Naive thymus-derived CD4-positive, alpha-beta T cell (primary cell): ENCODE data around the gene KCNQ2. TPM values are rescaled to one million over a fixed set of nuclear protein-coding genes. Genes with fewer than 3 reads are reported as not detected.

Experiments
- ATAC-seq: fragments of 150-1000 bp; cut with Tn5 transposase; 2 replicates; pipeline ENCODE4 v1.10.0; 2021; ENCODE audit warnings: mild to moderate bottlenecking, moderate library complexity
- CTCF ChIA-PET: fragments of 350-600 bp; sonication (Branson Sonifier 250); formaldehyde crosslinking; loops from one replicate; lab custom pipeline; 2021; ENCODE audit warnings: antibody characterized with exemption; lab: Charles Lee
- POLR2A ChIA-PET: fragments of 350-600 bp; sonication (Branson Sonifier 250); formaldehyde crosslinking; loops from one replicate; lab custom pipeline; 2021; ENCODE audit warnings: antibody characterized with exemption, inconsistent platforms; lab: Charles Lee
- DNase-seq, 9 donors: peaks; one replicate each; pipeline versions ENCODE4 v3.0.0 to v3.0.0-alpha.2; 2020 to 2022; ENCODE audit warnings: mixed read lengths in 1 of 9
- H3K27ac ChIP-seq: one replicate; pipeline ENCODE4 v1.7.0; 2013; ENCODE audit warnings: mild to moderate bottlenecking, low read depth, low read length, moderate library complexity
- H3K27me3 ChIP-seq, 2 donors: one replicate each; pipeline ENCODE4 v1.7.0; 2013; ENCODE audit warnings: low read length in 2 of 2, mild to moderate bottlenecking in 2 of 2, moderate library complexity in 2 of 2; ENCODE audit not compliant: control insufficient read depth in 2 of 2, insufficient read depth in 2 of 2
- H3K36me3 ChIP-seq, 3 experiments: 1 replicate in 2 of 3; 2 replicates in 1 of 3; pipeline ENCODE4 v1.7.0; 2013; ENCODE audit warnings: low read length in 3 of 3, mild to moderate bottlenecking in 3 of 3, moderate library complexity in 1 of 3; ENCODE audit not compliant: insufficient read depth in 3 of 3, control insufficient read depth in 2 of 3
- H3K4me1 ChIP-seq, 2 donors: one replicate each; pipeline ENCODE4 v1.7.0; 2013; ENCODE audit warnings: low read length in 2 of 2, mild to moderate bottlenecking in 2 of 2, moderate library complexity in 1 of 2; ENCODE audit not compliant: control insufficient read depth in 2 of 2, insufficient read depth in 2 of 2
- H3K4me3 ChIP-seq: 2 replicates; pipeline ENCODE4 v1.7.0; 2013; ENCODE audit warnings: mild to moderate bottlenecking, low read length
- H3K9me3 ChIP-seq, 3 experiments: 1 replicate in 2 of 3; 2 replicates in 1 of 3; pipeline ENCODE4 v1.7.0; 2013; ENCODE audit warnings: low read length in 3 of 3; ENCODE audit not compliant: control insufficient read depth in 2 of 3
- H3K27ac Mint-ChIP-seq, 9 donors: one replicate each; pipeline ENCODE4 v1.8.0; 2020 to 2022; ENCODE audit warnings: mixed read lengths in 9 of 9, mild to moderate bottlenecking in 8 of 9, moderate library complexity in 5 of 9, inconsistent platforms in 2 of 9
- H3K27me3 Mint-ChIP-seq, 5 donors: one replicate each; pipeline ENCODE4 v1.8.0; 2021 to 2022; ENCODE audit warnings: mixed read lengths in 5 of 5, mild to moderate bottlenecking in 1 of 5
- H3K36me3 Mint-ChIP-seq, 5 donors: one replicate each; pipeline ENCODE4 v1.8.0; 2020 to 2022; ENCODE audit warnings: mixed read lengths in 5 of 5, mild to moderate bottlenecking in 3 of 5, inconsistent platforms in 1 of 5
- H3K4me1 Mint-ChIP-seq, 7 donors: one replicate each; pipeline ENCODE4 v1.8.0; 2020 to 2022; ENCODE audit warnings: mixed read lengths in 7 of 7, mild to moderate bottlenecking in 3 of 7, inconsistent platforms in 1 of 7
- H3K4me3 Mint-ChIP-seq, 10 donors: one replicate each; pipeline ENCODE4 v1.8.0; 2020 to 2022; ENCODE audit warnings: mild to moderate bottlenecking in 10 of 10, mixed read lengths in 10 of 10, moderate library complexity in 6 of 10, inconsistent platforms in 2 of 10
- H3K9me3 Mint-ChIP-seq, 11 donors: one replicate each; pipeline ENCODE4 v1.8.0; 2020 to 2022; ENCODE audit warnings: mixed read lengths in 11 of 11, mild to moderate bottlenecking in 4 of 11, inconsistent platforms in 1 of 11, moderate library complexity in 1 of 11
- intact Hi-C, 2 donors: fragments of 100-400 bp; cut with micrococcal nuclease; formaldehyde crosslinking; loops; one replicate each; pipeline ENCODE4 v1.15.1; 2023
- polyA plus RNA-seq, 2 donors: library from polyadenylated mRNA; unstranded; fragments of 300-500 nt; fragmentation: Illumina TruSeq; gene quantifications; one replicate each; pipeline ENCODE4 v1.2.3, GENCODE V29; 2021
- total RNA-seq, 6 experiments: library from RNA in 5 of 6; stranded (reverse) in 5 of 6; gene quantifications; 1 replicate in 5 of 6; 2 replicates in 1 of 6; pipeline ENCODE4 v1.2.3 and lab custom pipeline; 2021 to 2026

KCNQ2 gene
- total and polyA plus RNA-seq, 7 experiments from 2014 or later: 0.27 to 0.72 (median 0.30) TPM; not detected in 4

DNA sequence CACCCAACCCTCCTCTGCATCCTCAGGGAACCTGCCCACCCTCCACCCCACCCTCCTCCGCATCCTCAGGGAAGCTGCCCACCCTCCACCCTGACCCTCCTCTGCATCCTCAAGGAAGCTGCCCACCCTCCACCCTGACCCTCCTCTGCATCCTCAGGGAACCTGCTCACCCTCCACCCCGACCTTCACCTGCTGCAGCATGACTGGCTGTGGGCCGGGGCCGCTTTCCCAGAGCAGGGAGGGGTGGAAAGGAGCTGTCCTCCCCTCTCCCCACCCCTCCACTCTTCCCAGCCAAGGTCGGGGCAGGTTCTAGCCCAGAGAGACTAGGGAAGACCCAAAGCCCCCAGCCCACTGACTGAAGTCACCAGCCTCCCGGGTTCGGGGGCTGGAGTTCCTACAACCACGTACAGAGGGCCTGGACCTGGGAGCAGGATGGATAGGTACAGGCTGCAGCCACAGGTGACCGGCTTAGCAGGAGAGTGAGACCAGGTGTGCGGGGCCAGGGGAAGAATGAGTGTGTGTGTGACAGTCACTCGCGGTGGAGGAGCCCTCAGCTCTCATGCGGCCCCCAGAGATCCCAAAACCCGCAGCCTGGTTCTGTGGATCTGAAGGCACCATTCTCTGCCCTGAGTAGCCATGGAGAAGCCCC lies 14.8 kb upstream of the KCNQ2 start:
- no peak for DNase-seq
- Mint-ChIP-seq H3K36me3 (no peaks in the 10 kb centered on the region), H3K27ac (no peak overlapping the region), H3K4me3 (peak overlapping the region in 1 of 10 donors; percentile 7), H3K4me1 (peaks cover 0 to 2% (median 0%) of the 10 kb centered on the region in 7 donors), H3K27me3 (peaks cover 5 to 37% (median 16%) of the 10 kb centered on the region in 5 donors), H3K9me3 (peaks cover 0 to 8% (median 0%) of the 10 kb centered on the region in 11 donors)
- no peak for ATAC-seq
- H3K27me3 ChIP-seq: no peaks in the 10 kb centered on the region
- H3K4me1 ChIP-seq: no peaks in the 10 kb centered on the region
- intact Hi-C loops: no loop called here
- POLR2A ChIA-PET: no interaction called here
- no peaks in the 10 kb centered on the region for H3K36me3 ChIP-seq
- CTCF ChIA-PET: no interaction called here
- H3K4me3 ChIP-seq: no peak overlapping the region
- H3K9me3 ChIP-seq: no peaks in the 10 kb centered on the region
- H3K27ac ChIP-seq: no peak overlapping the region

DNA sequence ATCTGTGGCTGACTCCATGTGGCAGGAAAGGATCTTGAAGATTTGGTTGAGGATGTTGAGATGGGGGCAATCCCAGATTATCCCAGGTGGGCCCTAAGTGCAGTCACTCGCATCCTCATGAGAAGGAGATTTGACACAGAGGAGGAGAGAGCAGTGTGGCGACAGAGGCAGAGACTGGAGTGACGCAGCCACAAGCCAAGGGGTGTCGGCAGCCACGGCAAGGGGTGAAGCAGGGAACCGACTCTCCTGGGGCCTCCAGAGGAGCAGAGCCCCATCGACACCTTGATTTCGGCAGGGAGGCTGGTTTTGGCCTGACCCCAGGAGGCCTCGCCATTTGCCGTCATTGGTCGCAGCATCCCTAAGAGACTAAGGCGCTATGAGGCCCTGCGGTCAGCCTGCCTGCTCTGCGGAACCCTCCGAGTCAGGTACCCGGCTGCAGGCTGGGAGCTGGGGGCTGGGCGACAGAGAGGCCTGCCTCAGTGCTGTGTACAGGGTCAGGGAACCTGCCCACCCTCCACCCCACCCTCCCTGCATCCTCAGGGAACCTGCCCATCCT lies 13.9 kb upstream of the KCNQ2 start:
- POLR2A ChIA-PET: interaction anchor here (0.7 kb wide), 1 partner anchor 11 kb away, joined by 3 read pairs; no protein-coding TSS in a partner anchor
- H3K27me3 ChIP-seq: no peaks in the 10 kb centered on the region

DNA sequence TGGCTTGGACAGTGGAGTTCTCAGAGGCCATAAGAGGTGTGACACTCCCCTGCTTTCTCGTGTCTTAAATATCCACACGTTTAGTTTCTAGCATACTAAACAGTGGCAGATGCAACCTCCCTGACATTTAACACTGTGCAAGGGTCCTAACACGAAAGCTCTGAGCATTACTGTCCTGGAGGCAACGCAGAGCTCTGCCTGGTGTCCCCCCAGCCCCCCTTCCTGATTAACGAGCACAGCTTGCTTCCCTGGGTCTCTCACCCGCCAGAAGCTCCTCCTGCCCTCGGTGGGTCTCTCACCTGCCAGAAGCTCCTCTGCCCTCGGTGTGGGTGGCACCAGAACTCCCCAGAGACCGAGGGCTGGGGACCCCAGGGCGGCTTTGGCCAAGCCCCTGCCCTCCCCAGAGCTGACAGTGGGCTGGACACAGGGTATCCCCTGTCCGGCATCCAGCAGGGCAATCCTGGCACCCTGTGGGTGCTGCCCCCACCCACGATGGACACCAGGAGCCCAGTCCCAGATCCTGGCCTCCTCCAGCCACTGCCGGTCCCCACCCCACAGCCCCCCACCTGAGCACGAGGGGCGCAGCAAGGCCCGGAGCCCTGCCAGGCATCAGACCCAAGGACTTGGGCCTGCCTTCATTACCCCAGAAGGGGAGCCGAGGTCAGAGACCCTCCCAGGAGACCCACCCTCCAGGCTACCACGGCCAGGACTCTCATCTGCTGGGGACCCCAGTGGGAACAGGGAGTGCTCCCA lies 12.4 kb upstream of the KCNQ2 start:
- POLR2A ChIA-PET: no interaction called here
- peaks cover 14 to 38% (median 20%) of the 10 kb centered on the region in 5 donors for H3K27me3 Mint-ChIP-seq
- peak overlapping the region in 1 of 9 donors; percentile 30 for H3K27ac Mint-ChIP-seq

More for the DNA sequence above, 13.9 kb upstream of the KCNQ2 start:
- Histone ChIP-seq H3K9me3 (no peaks in the 10 kb centered on the region), H3K36me3 (no peaks in the 10 kb centered on the region), H3K27ac (no peak overlapping the region), H3K4me1 (no peaks in the 10 kb centered on the region), H3K4me3 (no peak overlapping the region)
- Mint-ChIP-seq H3K4me1 (peaks cover 0 to 2% (median 0%) of the 10 kb centered on the region in 7 donors), H3K4me3 (no peak overlapping the region), H3K27ac (no peak overlapping the region), H3K36me3 (no peaks in the 10 kb centered on the region), H3K9me3 (peaks cover 0 to 7% (median 0%) of the 10 kb centered on the region in 11 donors), H3K27me3 (peaks cover 8 to 35% (median 17%) of the 10 kb centered on the region in 5 donors)
- CTCF ChIA-PET: no interaction called here
- intact Hi-C loops: no loop called here
- ATAC-seq (no peak), DNase-seq (no peak)

DNA sequence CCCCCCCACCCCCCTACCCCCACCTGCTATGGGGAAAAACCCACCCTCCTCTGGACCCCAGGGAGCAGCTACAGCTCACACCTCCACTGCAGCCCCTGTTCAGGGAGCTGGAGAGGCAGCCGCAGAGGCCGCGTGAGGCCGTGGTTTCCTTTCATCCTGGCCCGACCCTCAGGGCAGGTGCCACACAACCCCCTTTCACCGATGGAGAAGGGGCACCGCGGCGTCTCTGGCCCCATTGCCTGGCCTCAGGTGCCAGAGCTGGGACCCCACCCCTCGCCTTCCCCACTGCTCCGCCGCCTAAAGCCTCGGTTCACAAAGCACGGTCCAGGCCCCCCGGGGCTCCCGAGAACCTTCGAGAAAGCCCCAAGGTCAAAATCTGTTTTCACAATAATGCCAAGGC lies 11.8 kb upstream of the KCNQ2 start:
- H3K36me3 ChIP-seq: no peaks in the 10 kb centered on the region
- intact Hi-C loops: no loop called here
- Mint-ChIP-seq H3K9me3 (peaks cover 0 to 5% (median 0%) of the 10 kb centered on the region in 11 donors), H3K27me3 (peaks cover 17 to 35% (median 20%) of the 10 kb centered on the region in 5 donors), H3K27ac (peak overlapping the region in 1 of 9 donors; percentile 30), H3K4me1 (peaks cover 0 to 2% (median 0%) of the 10 kb centered on the region in 7 donors), H3K36me3 (no peaks in the 10 kb centered on the region), H3K4me3 (no peak overlapping the region)
- no peak overlapping the region for H3K27ac ChIP-seq
- no peaks in the 10 kb centered on the region for H3K27me3 ChIP-seq
- H3K4me3 ChIP-seq: no peak overlapping the region
- CTCF ChIA-PET: interaction anchor here (0.8 kb wide), 1 partner anchor 8 kb away, joined by 3 read pairs; no protein-coding TSS in a partner anchor
- POLR2A ChIA-PET: no interaction called here
- ATAC-seq: no peak
- no peaks in the 10 kb centered on the region for H3K9me3 ChIP-seq
- DNase-seq: no peak
- no peaks in the 10 kb centered on the region for H3K4me1 ChIP-seq

More for the DNA sequence above, 12.4 kb upstream of the KCNQ2 start:
- H3K36me3 ChIP-seq: no peaks in the 10 kb centered on the region
- CTCF ChIA-PET: interaction anchor here (0.8 kb wide), 1 partner anchor 9 kb away, joined by 3 read pairs; no protein-coding TSS in a partner anchor
- Mint-ChIP-seq H3K4me3 (no peak overlapping the region), H3K9me3 (peaks cover 0 to 8% (median 0%) of the 10 kb centered on the region in 11 donors), H3K4me1 (peaks cover 0 to 2% (median 0%) of the 10 kb centered on the region in 7 donors), H3K36me3 (no peaks in the 10 kb centered on the region)
- no peak overlapping the region for H3K27ac ChIP-seq
- H3K27me3 ChIP-seq: no peaks in the 10 kb centered on the region
- no peaks in the 10 kb centered on the region for H3K4me1 ChIP-seq
- no peaks in the 10 kb centered on the region for H3K9me3 ChIP-seq
- intact Hi-C loops: no loop called here
- no peak overlapping the region for H3K4me3 ChIP-seq
- DNase-seq (no peak), ATAC-seq (no peak)

DNA sequence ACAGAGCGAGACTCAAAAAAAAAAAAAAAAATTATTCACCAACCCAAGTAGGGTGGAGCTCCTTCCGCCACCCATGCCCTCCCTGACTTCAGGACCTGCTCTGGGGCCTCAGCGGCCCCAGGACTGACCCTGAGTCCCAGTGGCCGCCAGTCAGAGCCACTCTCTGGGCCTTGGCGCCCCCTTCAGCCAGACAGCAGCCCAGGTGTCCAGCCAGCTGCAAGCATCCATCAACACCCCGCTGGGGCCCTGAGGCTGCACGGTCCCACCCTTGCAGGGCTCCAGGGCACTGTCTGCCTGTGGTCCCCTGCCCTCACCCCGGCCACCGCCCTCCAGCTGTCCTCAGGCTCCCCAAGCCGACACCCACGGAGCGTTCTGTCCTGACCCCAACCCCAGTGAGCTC lies 11.4 kb upstream of the KCNQ2 start:
- Histone ChIP-seq H3K27me3 (no peaks in the 10 kb centered on the region), H3K4me3 (no peak overlapping the region), H3K9me3 (no peaks in the 10 kb centered on the region), H3K27ac (no peak overlapping the region), H3K36me3 (no peaks in the 10 kb centered on the region), H3K4me1 (no peaks in the 10 kb centered on the region)
- CTCF ChIA-PET: no interaction called here
- Mint-ChIP-seq H3K27me3 (peaks cover 16 to 35% (median 20%) of the 10 kb centered on the region in 5 donors), H3K9me3 (peaks cover 0 to 5% (median 0%) of the 10 kb centered on the region in 11 donors), H3K27ac (no peak overlapping the region), H3K4me1 (peaks cover 0 to 2% (median 0%) of the 10 kb centered on the region in 7 donors), H3K4me3 (no peak overlapping the region), H3K36me3 (no peaks in the 10 kb centered on the region)
- POLR2A ChIA-PET: no interaction called here
- intact Hi-C loops: no loop called here
- no peak for DNase-seq
- ATAC-seq: no peak

DNA sequence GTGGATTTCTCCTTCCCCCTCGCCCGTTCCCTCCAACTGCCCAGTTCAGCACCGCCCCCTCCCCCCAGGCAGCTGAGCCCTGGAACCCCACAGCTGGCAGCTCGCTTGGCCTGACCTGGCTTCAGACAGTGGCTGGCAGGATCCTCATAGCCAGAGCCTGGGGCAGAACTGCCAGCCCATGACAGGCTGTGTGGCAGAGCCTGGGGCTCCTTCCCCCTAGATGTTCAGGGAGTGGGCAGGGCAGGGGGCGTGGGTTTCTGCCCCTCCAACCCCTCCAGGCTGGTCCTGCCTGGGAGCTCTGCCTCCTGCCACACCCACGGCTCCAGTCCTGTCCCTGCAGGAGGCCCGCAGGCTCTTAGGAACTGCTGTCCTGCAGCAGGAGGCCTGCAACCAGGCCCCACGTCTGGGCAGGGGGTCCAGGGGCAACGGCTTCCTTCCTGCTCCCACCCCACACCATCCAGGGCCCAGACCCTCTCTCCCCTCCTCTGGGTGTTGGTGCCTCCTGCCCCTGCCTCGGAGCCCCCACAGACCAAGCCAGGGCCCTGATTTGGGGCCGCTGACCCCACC lies 9.6 kb upstream of the KCNQ2 start:
- POLR2A ChIA-PET: no interaction called here
- Histone ChIP-seq H3K27me3 (no peaks in the 10 kb centered on the region), H3K4me3 (no peak overlapping the region), H3K27ac (no peak overlapping the region), H3K9me3 (no peaks in the 10 kb centered on the region), H3K36me3 (no peaks in the 10 kb centered on the region), H3K4me1 (no peaks in the 10 kb centered on the region)
- CTCF ChIA-PET: no interaction called here
- DNase-seq (no peak), ATAC-seq (no peak)
- Mint-ChIP-seq H3K27ac (no peak overlapping the region), H3K4me1 (peaks cover 0 to 4% (median 0%) of the 10 kb centered on the region in 7 donors), H3K27me3 (peaks cover 16 to 45% (median 20%) of the 10 kb centered on the region in 5 donors), H3K36me3 (no peaks in the 10 kb centered on the region), H3K9me3 (peaks cover 0 to 5% (median 0%) of the 10 kb centered on the region in 11 donors), H3K4me3 (no peak overlapping the region)
- intact Hi-C loops: no loop called here
